ENCODE measurements around the gene NCAPG2. TPM values are rescaled to one million over a fixed set of nuclear protein-coding genes. Genes with fewer than 3 reads are reported as not detected.

NCAPG2 gene
- total RNA-seq, 1 experiment from 2014 or later, result 36.5 TPM

GRCh38 chr7:158603773-158604755 is 100.5 kb downstream of the NCAPG2 start:
- DNase-seq (ENCODE audit: extremely low read depth, low read depth), result no peak

GRCh38 chr7:158602905-158603772 is 101.5 kb downstream of the NCAPG2 start:
- no peak for DNase-seq (ENCODE audit: extremely low read depth, low read depth)

GRCh38 chr7:158602041-158602440 is 102.6 kb downstream of the NCAPG2 start:
- no peak for DNase-seq (ENCODE audit: extremely low read depth, low read depth)

- DNase-seq (ENCODE audit: extremely low read depth, low read depth), result no peak
These were observed 103.5 kb downstream of the NCAPG2 start for GRCh38 chr7:158601090-158601489.

GRCh38 chr7:158596745-158597144 is 107.9 kb downstream of the NCAPG2 start:
- DNase-seq (ENCODE audit: extremely low read depth, low read depth), result no peak

GRCh38 chr7:158596309-158596708 is 108.3 kb downstream of the NCAPG2 start:
- DNase-seq (ENCODE audit: extremely low read depth, low read depth), result no peak

GRCh38 chr7:158595068-158595467 is 109.5 kb downstream of the NCAPG2 start:
- DNase-seq (ENCODE audit: extremely low read depth, low read depth), result peak; percentile 5

GRCh38 chr7:158592541-158592940 is 112.1 kb downstream of the NCAPG2 start:
- DNase-seq (ENCODE audit: extremely low read depth, low read depth), result no peak

GRCh38 chr7:158591944-158592343 is 112.7 kb downstream of the NCAPG2 start:
- DNase-seq (ENCODE audit: extremely low read depth, low read depth), result no peak

GRCh38 chr7:158590181-158590530 is 114.4 kb downstream of the NCAPG2 start:
- no peak for DNase-seq (ENCODE audit: extremely low read depth, low read depth)

GRCh38 chr7:158589653-158590052 is 115.0 kb downstream of the NCAPG2 start:
- no peak for DNase-seq (ENCODE audit: extremely low read depth, low read depth)

- DNase-seq (ENCODE audit: extremely low read depth, low read depth), result no peak
These were observed 115.6 kb downstream of the NCAPG2 start for GRCh38 chr7:158588878-158589442.

GRCh38 chr7:158588085-158588877 is 116.3 kb downstream of the NCAPG2 start:
- DNase-seq (ENCODE audit: extremely low read depth, low read depth), result no peak

GRCh38 chr7:158587162-158588084 is 117.2 kb downstream of the NCAPG2 start, which contains the start of gene PTPRN2:
TSS of gene PTPRN2 (minus strand) at chr7:158587823.
- peak; percentile 60 for DNase-seq (ENCODE audit: extremely low read depth, low read depth)

GRCh38 chr7:158586499-158587161 is 118.0 kb downstream of the NCAPG2 start:
- no peak for DNase-seq (ENCODE audit: extremely low read depth, low read depth)

- DNase-seq (ENCODE audit: extremely low read depth, low read depth), result no peak
These were observed 118.7 kb downstream of the NCAPG2 start for GRCh38 chr7:158585721-158586498.

- no peak for DNase-seq (ENCODE audit: extremely low read depth, low read depth)
These were observed 120.2 kb downstream of the NCAPG2 start for GRCh38 chr7:158584407-158584806.

GRCh38 chr7:158583810-158584209 is 120.8 kb downstream of the NCAPG2 start:
- no peak for DNase-seq (ENCODE audit: extremely low read depth, low read depth)

Measured in NCI-H460 (cell line).